B cell (primary cell): ENCODE results near the gene PNPLA5. TPM values are rescaled to one million over a fixed set of nuclear protein-coding genes. Genes with fewer than 3 reads are reported as not detected.

ENCODE experiments used
- ATAC-seq: fragments of 200-7000 bp; cut with Tn5 transposase; one replicate; pipeline ENCODE4 v1.10.0; 2021; ENCODE audit warnings: low read depth, mild to moderate bottlenecking, moderate number of reproducible peaks, moderate library complexity
- CTCF ChIA-PET: fragments of 350-600 bp; sonication (Branson Sonifier 250); formaldehyde crosslinking; loops from one replicate; lab custom pipeline; 2021; ENCODE audit warnings: antibody characterized with exemption, inconsistent platforms; lab: Charles Lee
- POLR2A ChIA-PET: fragments of 350-600 bp; sonication (Branson Sonifier 250); formaldehyde crosslinking; loops from one replicate; lab custom pipeline; 2021; ENCODE audit warnings: antibody characterized with exemption; lab: Charles Lee
- DNase-seq: peaks from one replicate; pipeline ENCODE4 v3.0.0; 2013
- H2AFZ ChIP-seq: 2 replicates; pipeline ENCODE4 v1.6.1; 2012; ENCODE audit warnings: mild to moderate bottlenecking, low read depth, low read length; ENCODE audit not compliant: insufficient read depth, poor library complexity, severe bottlenecking
- H3K27ac ChIP-seq, 2 donors: 1 replicate in 1 of 2; 2 replicates in 1 of 2; pipeline ENCODE4 v1.5.1; 2012 to 2013; ENCODE audit warnings: low read length in 2 of 2, mild to moderate bottlenecking in 2 of 2, moderate library complexity in 1 of 2
- H3K27me3 ChIP-seq, 4 experiments: fragments of 200-600 bp in 1 of 4; sonication (generic) in 1 of 4; replicated peaks in 1 of 4; 1 replicate in 2 of 4; 2 replicates in 2 of 4; pipeline versions ENCODE4 v1.6.1 to v1.7.0; 2013 to 2016; ENCODE audit warnings: low read length in 3 of 4, mild to moderate bottlenecking in 2 of 4, mixed read lengths in 1 of 4, moderate library complexity in 1 of 4; ENCODE audit not compliant: insufficient read depth in 4 of 4, control insufficient read depth in 3 of 4; ENCODE audit errors: control extremely low read depth in 1 of 4
- H3K36me3 ChIP-seq, 2 experiments: replicated peaks in 1 of 2; 1 replicate in 1 of 2; 2 replicates in 1 of 2; pipeline versions ENCODE4 v1.6.1 to v1.7.1; 2013; ENCODE audit warnings: low read length in 1 of 2; ENCODE audit not compliant: insufficient read depth in 2 of 2, control insufficient read depth in 1 of 2; ENCODE audit errors: control extremely low read depth in 1 of 2, extremely low read depth in 1 of 2
- H3K4me1 ChIP-seq, 2 donors: fragments of 200-600 bp in 1 of 2; sonication (generic) in 1 of 2; 1 replicate in 1 of 2; 2 replicates in 1 of 2; pipeline versions ENCODE4 v1.5.1 to v1.6.1; 2013 to 2017; ENCODE audit warnings: low read length in 2 of 2; ENCODE audit not compliant: control insufficient read depth in 2 of 2, insufficient read depth in 2 of 2
- H3K4me2 ChIP-seq: replicated peaks from 2 replicates; pipeline ENCODE3; 2012; ENCODE audit warnings: mild to moderate bottlenecking, low read depth, low read length; ENCODE audit not compliant: poor library complexity, severe bottlenecking
- H3K4me3 ChIP-seq, 5 experiments: fragments of 200-600 bp in 1 of 5; sonication (generic) in 1 of 5; 1 replicate in 3 of 5; 2 replicates in 2 of 5; pipeline versions ENCODE4 v1.5.1 to v1.7.0; 2011 to 2016; ENCODE audit warnings: low read length in 4 of 5, mild to moderate bottlenecking in 4 of 5, low read depth in 2 of 5, control low read depth in 1 of 5, moderate library complexity in 1 of 5; ENCODE audit not compliant: insufficient read depth in 1 of 5; ENCODE audit errors: control extremely low read depth in 1 of 5, extremely low read depth in 1 of 5
- H3K79me2 ChIP-seq: fragments of 200-600 bp; sonication (generic); one replicate; pipeline ENCODE4 v1.6.0; 2016; ENCODE audit warnings: low read length; ENCODE audit not compliant: control insufficient read depth, insufficient read depth
- H3K9ac ChIP-seq: fragments of 200-600 bp; sonication (generic); 2 replicates; pipeline ENCODE4 v1.6.1; 2017; ENCODE audit warnings: mild to moderate bottlenecking, low read length, moderate library complexity
- H3K9me3 ChIP-seq, 3 donors: one replicate each; pipeline versions ENCODE4 v1.6.1 to v1.7.1; 2013; ENCODE audit warnings: low read length in 2 of 3; ENCODE audit not compliant: control insufficient read depth in 2 of 3, insufficient read depth in 1 of 3; ENCODE audit errors: control extremely low read depth in 1 of 3
- H4K20me1 ChIP-seq: 2 replicates; pipeline ENCODE4 v1.6.0; 2012; ENCODE audit warnings: mild to moderate bottlenecking, low read length; ENCODE audit not compliant: insufficient read depth, control insufficient read depth, poor library complexity, severe bottlenecking
- H3K27ac Mint-ChIP-seq: one replicate; pipeline ENCODE4 v1.8.0; 2021; ENCODE audit warnings: mixed read lengths
- H3K27me3 Mint-ChIP-seq: one replicate; pipeline ENCODE4 v1.8.0; 2021; ENCODE audit warnings: mixed read lengths
- H3K4me1 Mint-ChIP-seq: one replicate; pipeline ENCODE4 v1.8.0; 2021; ENCODE audit warnings: mixed read lengths
- H3K4me3 Mint-ChIP-seq: one replicate; pipeline ENCODE4 v1.8.0; 2021; ENCODE audit warnings: mixed read lengths
- H3K9me3 Mint-ChIP-seq: one replicate; pipeline ENCODE4 v1.8.0; 2022; ENCODE audit warnings: mixed read lengths; ENCODE audit not compliant: insufficient read depth
- EZH2 ChIP-seq: IDR thresholded peaks from 2 replicates; pipeline ENCODE4 v1.6.1; 2012; ENCODE audit warnings: borderline replicate concordance, low read depth, mild to moderate bottlenecking, moderate library complexity, low read length; ENCODE audit not compliant: insufficient read depth, poor library complexity, severe bottlenecking
- WGBS: methylation state at CpG from one replicate; pipeline ENCODE4 v1.1.5; 2013; ENCODE audit warnings: missing lambda C conversion rate; ENCODE audit not compliant: insufficient coverage; 5-methylcytosine and 5-hydroxymethylcytosine counted together
- intact Hi-C: fragments of 100-400 bp; cut with micrococcal nuclease; formaldehyde crosslinking; loops from one replicate; pipeline ENCODE4 v1.10.0; 2022
- polyA plus RNA-seq: library from polyadenylated mRNA; depleted of rRNA; stranded (reverse); fragments of >200 nt; gene quantifications from 2 replicates; pipeline ENCODE4 v1.2.3, GENCODE V29; 2012
- total RNA-seq, 2 donors: library from RNA; stranded (reverse); fragments of 120-200 nt in 1 of 2; gene quantifications; 1 replicate in 1 of 2; 2 replicates in 1 of 2; pipeline versions ENCODE4 v1.2.3 to v1.2.4, GENCODE V29; 2013 to 2022
- TF ChIP-seq, protein P1 (sequence below): fragments of 200-600 bp; IDR thresholded peaks from one replicate; pipeline ENCODE4 v1.8.0; 2022; ENCODE audit warnings: antibody characterized with exemption, mild to moderate bottlenecking

Gene PNPLA5
- total and polyA plus RNA-seq, 2 donors (not counting 1 experiment from before 2014, with no cell fraction given), result not detected

DNA sequence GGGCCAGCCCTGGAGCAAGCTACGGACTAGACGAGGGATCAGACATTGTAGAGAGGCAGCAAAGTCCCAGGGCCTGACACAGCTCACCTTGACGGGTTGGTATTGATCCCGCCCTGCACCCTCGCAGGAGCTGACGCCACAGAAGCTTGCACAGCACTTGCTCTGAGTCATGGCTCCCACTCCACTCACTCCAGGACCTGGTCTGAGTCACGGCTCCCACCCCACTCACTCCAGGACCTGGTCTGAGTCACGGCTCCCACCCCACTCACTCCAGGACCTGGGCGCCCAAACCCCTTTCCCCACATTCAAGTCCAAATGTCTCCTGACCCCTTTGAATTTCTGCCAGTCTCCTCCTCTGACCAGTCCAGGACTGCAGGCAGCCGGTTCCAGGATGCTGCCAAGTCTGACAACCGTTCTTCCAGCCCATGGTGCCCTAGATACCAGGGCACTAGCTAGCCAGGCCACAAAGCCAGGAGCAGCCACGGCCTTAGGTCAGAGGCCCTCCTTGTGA, 6.0 kb upstream of the PNPLA5 start:
- CTCF ChIA-PET, result no interaction called here
- TF ChIP-seq, protein P1, sequence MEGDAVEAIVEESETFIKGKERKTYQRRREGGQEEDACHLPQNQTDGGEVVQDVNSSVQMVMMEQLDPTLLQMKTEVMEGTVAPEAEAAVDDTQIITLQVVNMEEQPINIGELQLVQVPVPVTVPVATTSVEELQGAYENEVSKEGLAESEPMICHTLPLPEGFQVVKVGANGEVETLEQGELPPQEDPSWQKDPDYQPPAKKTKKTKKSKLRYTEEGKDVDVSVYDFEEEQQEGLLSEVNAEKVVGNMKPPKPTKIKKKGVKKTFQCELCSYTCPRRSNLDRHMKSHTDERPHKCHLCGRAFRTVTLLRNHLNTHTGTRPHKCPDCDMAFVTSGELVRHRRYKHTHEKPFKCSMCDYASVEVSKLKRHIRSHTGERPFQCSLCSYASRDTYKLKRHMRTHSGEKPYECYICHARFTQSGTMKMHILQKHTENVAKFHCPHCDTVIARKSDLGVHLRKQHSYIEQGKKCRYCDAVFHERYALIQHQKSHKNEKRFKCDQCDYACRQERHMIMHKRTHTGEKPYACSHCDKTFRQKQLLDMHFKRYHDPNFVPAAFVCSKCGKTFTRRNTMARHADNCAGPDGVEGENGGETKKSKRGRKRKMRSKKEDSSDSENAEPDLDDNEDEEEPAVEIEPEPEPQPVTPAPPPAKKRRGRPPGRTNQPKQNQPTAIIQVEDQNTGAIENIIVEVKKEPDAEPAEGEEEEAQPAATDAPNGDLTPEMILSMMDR, result no peak
- no peak for TF ChIP-seq EZH2

DNA sequence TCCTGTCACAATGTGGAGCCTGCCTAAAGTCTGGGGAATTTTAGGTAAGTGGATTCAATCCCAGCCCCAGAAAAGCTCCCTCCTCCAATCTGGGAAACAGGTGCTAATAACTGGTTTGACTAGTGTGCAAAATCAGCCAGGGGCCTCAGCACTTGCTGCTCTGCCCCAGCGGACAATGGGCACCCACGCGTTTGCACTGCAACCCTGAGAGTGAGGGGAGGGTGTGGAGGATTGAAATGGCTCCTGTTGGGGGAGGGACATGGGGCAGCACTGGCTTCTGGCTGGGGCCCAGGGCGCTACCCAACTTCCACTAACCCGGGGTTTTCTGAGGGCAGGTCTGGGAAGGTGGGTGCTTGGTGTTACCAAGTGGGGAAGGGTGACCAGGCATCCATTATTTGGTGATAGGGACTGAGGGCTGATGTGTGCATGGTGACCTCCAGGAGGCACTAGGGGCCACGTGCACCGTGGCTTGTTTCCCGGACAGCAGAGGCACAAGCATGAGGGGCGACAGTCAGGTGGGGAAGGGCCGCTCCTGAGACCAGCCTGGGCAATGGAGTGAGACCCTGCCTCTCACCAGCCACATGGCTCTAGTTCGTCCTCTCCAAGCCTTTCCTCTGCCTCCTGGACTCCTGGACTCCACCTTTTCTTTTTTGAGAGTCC, 4.3 kb upstream of the PNPLA5 start:
- no peaks in the 10 kb centered on the region for H3K79me2 ChIP-seq
- ChIA-PET CTCF (no interaction called here), POLR2A (no interaction called here)
- no peak overlapping the region for H3K4me3 ChIP-seq
- H3K27me3 ChIP-seq, result peaks cover 0 to 21% (median 2%) of the 10 kb centered on the region in 4 experiments
- H3K36me3 ChIP-seq, result no peaks in the 10 kb centered on the region
- WGBS, result 54% methylated on average over 11 of the region's 11 CpGs
- Mint-ChIP-seq H3K27ac (no peak overlapping the region), H3K27me3 (peaks cover 25% of the 10 kb centered on the region), H3K9me3 (no peaks in the 10 kb centered on the region), H3K4me1 (no peaks in the 10 kb centered on the region), H3K4me3 (no peak overlapping the region)
- TF ChIP-seq EZH2, result no peak
- TF ChIP-seq, protein P1, result no peak
- H3K4me1 ChIP-seq, result peaks cover 6 to 9% of the 10 kb centered on the region in 2 donors
- peaks cover 0 to 12% (median 0%) of the 10 kb centered on the region in 3 donors for H3K9me3 ChIP-seq
- ATAC-seq (no peak), DNase-seq (no peak)
- no peaks in the 10 kb centered on the region for H4K20me1 ChIP-seq
- intact Hi-C loops, result no loop called here
- no peak overlapping the region for H3K9ac ChIP-seq
- no peak overlapping the region for H3K27ac ChIP-seq
- no peak overlapping the region for H2AFZ ChIP-seq
- H3K4me2 ChIP-seq, result no peak overlapping the region

More for the DNA sequence above, 6.0 kb upstream of the PNPLA5 start:
- no peaks in the 10 kb centered on the region for H4K20me1 ChIP-seq
- no peak overlapping the region for H3K4me3 ChIP-seq
- no peak overlapping the region for H2AFZ ChIP-seq
- no peak overlapping the region for H3K27ac Mint-ChIP-seq
- peaks cover 0 to 7% (median 0%) of the 10 kb centered on the region in 4 experiments for H3K27me3 ChIP-seq
- H3K4me1 Mint-ChIP-seq, result no peaks in the 10 kb centered on the region
- no peaks in the 10 kb centered on the region for H3K4me1 ChIP-seq
- peaks cover 24% of the 10 kb centered on the region for H3K27me3 Mint-ChIP-seq
- POLR2A ChIA-PET, result no interaction called here
- H3K27ac ChIP-seq, result no peak overlapping the region
- no peak overlapping the region for H3K4me2 ChIP-seq
- 76% methylated on average over 12 of the region's 12 CpGs for WGBS
- no peaks in the 10 kb centered on the region for H3K9me3 Mint-ChIP-seq
- H3K36me3 ChIP-seq, result no peaks in the 10 kb centered on the region
- H3K9me3 ChIP-seq, result no peaks in the 10 kb centered on the region
- H3K9ac ChIP-seq, result no peak overlapping the region
- intact Hi-C loops, result no loop called here
- H3K4me3 Mint-ChIP-seq, result no peak overlapping the region
- DNase-seq, result no peak
- no peaks in the 10 kb centered on the region for H3K79me2 ChIP-seq
- no peak for ATAC-seq
